MM.1S (cell line): ENCODE data around the gene TSPAN5.

Experiments
- DNase-seq: peaks from one replicate; pipeline ENCODE4 v3.0.0-alpha.2; 2015
- H2AFZ ChIP-seq: fragments of 300-600 bp; sonication (generic); 2 replicates; pipeline ENCODE4 v1.6.0; 2016; ENCODE audit warnings: antibody characterized with exemption, low read length
- H3F3A ChIP-seq: fragments of 300-600 bp; sonication (generic); 2 replicates; pipeline ENCODE4 v1.6.1; 2016; ENCODE audit warnings: mild to moderate bottlenecking, antibody characterized with exemption, low read length, moderate library complexity, mixed read lengths; ENCODE audit not compliant: insufficient read depth
- H3K27ac ChIP-seq: fragments of 300-600 bp; sonication (generic); 2 replicates; pipeline ENCODE4 v1.5.1; 2016; ENCODE audit warnings: mild to moderate bottlenecking, low read length
- H3K27me3 ChIP-seq: fragments of 300-600 bp; sonication (generic); replicated peaks from 2 replicates; pipeline ENCODE4 v1.6.0; 2016; ENCODE audit warnings: low read length; ENCODE audit not compliant: insufficient read depth
- H3K36me3 ChIP-seq: fragments of 300-600 bp; sonication (generic); replicated peaks from 2 replicates; pipeline ENCODE4 v1.6.1; 2016; ENCODE audit warnings: mild to moderate bottlenecking, low read length, mixed read lengths; ENCODE audit not compliant: insufficient read depth
- H3K4me1 ChIP-seq: fragments of 300-600 bp; sonication (generic); 2 replicates; pipeline ENCODE4 v1.6.1; 2016; ENCODE audit warnings: low read length, mixed read lengths
- H3K4me2 ChIP-seq: fragments of 300-600 bp; sonication (generic); 2 replicates; pipeline ENCODE4 v1.6.0; 2016; ENCODE audit warnings: low read depth, low read length
- H3K4me3 ChIP-seq: fragments of 300-600 bp; sonication (generic); 2 replicates; pipeline ENCODE4 v1.5.1; 2016; ENCODE audit warnings: low read length, mixed read lengths
- H3K79me2 ChIP-seq: fragments of 300-600 bp; sonication (generic); 2 replicates; pipeline ENCODE4 v1.6.1; 2016; ENCODE audit warnings: mixed run types, low read length, mixed read lengths
- H3K9ac ChIP-seq: fragments of 300-600 bp; sonication (generic); 2 replicates; pipeline ENCODE4 v1.6.1; 2016; ENCODE audit warnings: low read length, mixed read lengths
- H3K9me2 ChIP-seq: fragments of 300-600 bp; sonication (generic); replicated peaks from 2 replicates; pipeline ENCODE4 v1.6.1; 2016; ENCODE audit warnings: mild to moderate bottlenecking, low read length, mixed read lengths; ENCODE audit not compliant: insufficient read depth
- H3K9me3 ChIP-seq: fragments of 300-600 bp; sonication (generic); replicated peaks from 2 replicates; pipeline ENCODE4 v1.6.1; 2016; ENCODE audit warnings: mild to moderate bottlenecking, low read length, mixed read lengths; ENCODE audit not compliant: insufficient read depth
- H4K20me1 ChIP-seq: fragments of 300-600 bp; sonication (generic); 2 replicates; pipeline ENCODE4 v1.6.1; 2016; ENCODE audit warnings: mild to moderate bottlenecking, low read length, moderate library complexity, mixed read lengths; ENCODE audit not compliant: insufficient read depth
- CTCF ChIP-seq: fragments of 300-600 bp; sonication (generic); IDR thresholded peaks from 2 replicates; pipeline ENCODE4 v1.5.1; 2016; ENCODE audit warnings: antibody characterized with exemption, low read length, mixed read lengths
- EZH2 ChIP-seq: fragments of 300-600 bp; sonication (generic); optimal IDR thresholded peaks from 2 replicates; pipeline ENCODE3; 2017; ENCODE audit warnings: low read depth, mild to moderate bottlenecking, antibody characterized with exemption, low read length, mixed read lengths
- EZH2phosphoT487 ChIP-seq: fragments of 300-600 bp; sonication (generic); IDR thresholded peaks from 2 replicates; pipeline ENCODE4 v1.6.1; 2018; ENCODE audit warnings: antibody characterized with exemption, low read length

Gene TSPAN5

GRCh38 chr4:98505992-98506391, 152.4 kb downstream of the TSPAN5 start:
- Histone ChIP-seq H3K36me3 (no peaks in the 10 kb centered on the region), H3K4me1 (peaks cover 9% of the 10 kb centered on the region), H3K9me3 (no peaks in the 10 kb centered on the region), H4K20me1 (no peaks in the 10 kb centered on the region), H3K4me2 (no peak overlapping the region), H3K79me2 (no peaks in the 10 kb centered on the region), H3K9ac (no peak overlapping the region), H2AFZ (no peak overlapping the region), H3K9me2 (no peaks in the 10 kb centered on the region), H3K4me3 (no peak overlapping the region), H3F3A (0 out of 2 replicates have a peak, but pooled peaks cover 3% of the 10 kb centered on the region), H3K27ac (no peak overlapping the region), H3K27me3 (no peaks in the 10 kb centered on the region)
- TF ChIP-seq CTCF (no peak), EZH2 (no peak), EZH2phosphoT487 (no peak)
- no peak for DNase-seq

GRCh38 chr4:98504091-98504490, 154.3 kb downstream of the TSPAN5 start:
- no peaks in the 10 kb centered on the region for H3K9me2 ChIP-seq
- no peak overlapping the region for H3K9ac ChIP-seq
- no peaks in the 10 kb centered on the region for H4K20me1 ChIP-seq
- TF ChIP-seq EZH2 (no peak), EZH2phosphoT487 (no peak), CTCF (no peak)
- H3F3A ChIP-seq = no peaks in the 10 kb centered on the region
- no peak overlapping the region for H2AFZ ChIP-seq
- no peaks in the 10 kb centered on the region for H3K4me1 ChIP-seq
- no peaks in the 10 kb centered on the region for H3K9me3 ChIP-seq
- H3K27ac ChIP-seq = no peak overlapping the region
- no peaks in the 10 kb centered on the region for H3K36me3 ChIP-seq
- DNase-seq = no peak
- no peak overlapping the region for H3K4me3 ChIP-seq
- H3K27me3 ChIP-seq = no peaks in the 10 kb centered on the region
- H3K4me2 ChIP-seq = no peak overlapping the region
- no peaks in the 10 kb centered on the region for H3K79me2 ChIP-seq

- H3K27me3 ChIP-seq = no peaks in the 10 kb centered on the region
- no peak overlapping the region for H3K9ac ChIP-seq
- H3K79me2 ChIP-seq = no peaks in the 10 kb centered on the region
- H3K9me2 ChIP-seq = no peaks in the 10 kb centered on the region
- no peaks in the 10 kb centered on the region for H3K9me3 ChIP-seq
- H3K4me3 ChIP-seq = no peak overlapping the region
- no peaks in the 10 kb centered on the region for H4K20me1 ChIP-seq
- H3K36me3 ChIP-seq = no peaks in the 10 kb centered on the region
- no peak for TF ChIP-seq EZH2
- no peak for TF ChIP-seq EZH2phosphoT487
- no peak for TF ChIP-seq CTCF
- H3K4me1 ChIP-seq = no peaks in the 10 kb centered on the region
- H2AFZ ChIP-seq = no peak overlapping the region
- DNase-seq = no peak
- no peak overlapping the region for H3K27ac ChIP-seq
- H3F3A ChIP-seq = no peaks in the 10 kb centered on the region
- no peak overlapping the region for H3K4me2 ChIP-seq
Measured at GRCh38 chr4:98503676-98504075, 154.7 kb downstream of the TSPAN5 start.
